GM10266 (cell line): ENCODE data around the gene RASGRF1.

ENCODE experiments used
- DNase-seq: peaks from one replicate; pipeline ENCODE4 v3.0.0; 2012; ENCODE audit errors: extremely low spot score
- CTCF ChIP-seq: IDR thresholded peaks from 2 replicates; pipeline ENCODE4 v1.5.1; 2012; ENCODE audit warnings: mild to moderate bottlenecking, low read depth; ENCODE audit not compliant: control insufficient read depth, insufficient read depth; ENCODE audit errors: missing control alignments

The RASGRF1 gene

GRCh38 chr15:78987556-78988360 is 102.8 kb downstream of the RASGRF1 start:
- TF ChIP-seq CTCF: peak; percentile 18
- DNase-seq: no peak

- DNase-seq: no peak
- no peak for TF ChIP-seq CTCF
These were observed 104.6 kb downstream of the RASGRF1 start for GRCh38 chr15:78985859-78986475.

- TF ChIP-seq CTCF: no peak
- DNase-seq: no peak
These were observed 106.5 kb downstream of the RASGRF1 start for GRCh38 chr15:78984041-78984440.

- TF ChIP-seq CTCF: no peak
- DNase-seq: no peak
These were observed 107.2 kb downstream of the RASGRF1 start for GRCh38 chr15:78983146-78983918.

DNA sequence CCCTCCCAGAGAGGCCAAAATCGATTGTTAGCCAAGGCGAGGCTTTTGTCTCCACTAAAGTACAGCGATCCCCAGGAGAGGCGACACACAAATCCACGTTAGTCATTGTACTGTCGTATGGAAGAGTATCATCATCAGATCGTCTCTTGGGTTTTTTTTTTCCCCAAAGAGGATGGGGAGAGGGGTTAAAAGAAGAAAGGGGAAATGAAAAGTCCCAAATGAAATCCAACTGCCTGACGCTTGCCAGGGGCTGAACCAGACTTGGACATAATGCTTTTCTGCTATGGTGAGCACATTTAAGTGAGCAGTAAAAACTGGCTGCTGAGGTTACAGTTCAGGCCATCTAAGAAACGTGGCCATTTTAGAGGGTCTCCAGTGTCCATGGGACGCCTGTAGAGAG is 107.8 kb downstream of the RASGRF1 start:
- no peak for DNase-seq
- TF ChIP-seq CTCF: no peak

- no peak for DNase-seq
- no peak for TF ChIP-seq CTCF
These were observed 108.9 kb downstream of the RASGRF1 start for GRCh38 chr15:78981532-78982313.
